Myocyte (in vitro differentiated cells): Measurements from ENCODE around the gene RSBN1. TPM values are rescaled to one million over a fixed set of nuclear protein-coding genes. Genes with fewer than 3 reads are reported as not detected.
"Not testable (repeated sequence)": the region's sequence is repeated elsewhere in the genome, so short reads cannot be mapped to it uniquely, and the experiment has no call there.

ENCODE experiments used
- DNase-seq: peaks from one replicate; pipeline ENCODE4 v3.0.0-alpha.2; 2012; ENCODE audit warnings: low read depth
- total RNA-seq: library from RNA; depleted of rRNA; stranded (reverse); fragments of >200 nt; gene quantifications from 2 replicates; pipeline ENCODE4 v1.2.3, GENCODE V29; 2014

RSBN1 gene
- total RNA-seq, 1 donor from 2014 or later, result 12.4 TPM

- peak; percentile 25 for DNase-seq
Observed at GRCh38 chr1:113782406-113782805, 29.9 kb downstream of the RSBN1 start.

- no peak for DNase-seq
Observed at GRCh38 chr1:113780374-113781146, 31.7 kb downstream of the RSBN1 start.

- no peak for DNase-seq
Observed at GRCh38 chr1:113779542-113779941, 32.7 kb downstream of the RSBN1 start.

DNA sequence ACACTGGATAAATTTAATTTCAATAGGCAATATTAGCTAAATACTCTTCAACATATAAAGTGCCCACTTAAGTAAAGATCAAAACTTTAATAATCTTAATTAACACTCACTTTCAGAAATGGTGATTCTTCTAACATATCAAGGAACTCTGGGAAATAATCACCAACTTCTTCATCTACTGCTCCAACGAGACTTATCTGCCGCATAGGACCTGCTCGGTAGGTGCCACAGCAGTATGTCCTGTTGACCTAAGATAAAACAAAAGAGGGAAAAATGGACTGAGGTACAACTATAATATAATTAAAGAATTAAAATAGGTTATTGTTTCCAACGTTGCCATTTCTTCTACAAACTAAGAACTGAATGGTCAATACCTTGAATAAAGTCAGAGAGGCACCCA, 34.7 kb downstream of the RSBN1 start:
- no peak for DNase-seq

GRCh38 chr1:113770031-113770430, 42.2 kb downstream of the RSBN1 start:
- no peak for DNase-seq

DNA sequence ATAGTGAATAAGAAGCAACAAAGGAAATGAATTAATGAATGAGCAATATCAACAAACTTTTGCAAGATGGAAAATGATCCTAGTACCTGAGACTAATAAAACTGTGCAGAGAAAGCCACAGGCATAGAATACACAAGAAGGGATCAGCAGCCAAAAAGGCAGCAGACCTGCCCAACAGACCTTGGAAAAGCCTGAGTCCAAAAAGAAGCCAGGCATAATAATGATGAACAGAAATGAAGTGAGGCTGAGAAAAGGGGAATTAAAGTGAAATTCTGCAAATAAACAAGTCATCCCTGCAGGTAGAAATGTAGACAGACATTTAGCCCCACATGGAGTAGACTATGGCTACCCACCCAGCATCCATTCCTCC, 42.7 kb downstream of the RSBN1 start:
- no peak for DNase-seq

GRCh38 chr1:113768916-113769600, 43.2 kb downstream of the RSBN1 start:
- no peak for DNase-seq

- DNase-seq, result no peak
Observed at GRCh38 chr1:113765306-113766230, 46.7 kb downstream of the RSBN1 start.

DNA sequence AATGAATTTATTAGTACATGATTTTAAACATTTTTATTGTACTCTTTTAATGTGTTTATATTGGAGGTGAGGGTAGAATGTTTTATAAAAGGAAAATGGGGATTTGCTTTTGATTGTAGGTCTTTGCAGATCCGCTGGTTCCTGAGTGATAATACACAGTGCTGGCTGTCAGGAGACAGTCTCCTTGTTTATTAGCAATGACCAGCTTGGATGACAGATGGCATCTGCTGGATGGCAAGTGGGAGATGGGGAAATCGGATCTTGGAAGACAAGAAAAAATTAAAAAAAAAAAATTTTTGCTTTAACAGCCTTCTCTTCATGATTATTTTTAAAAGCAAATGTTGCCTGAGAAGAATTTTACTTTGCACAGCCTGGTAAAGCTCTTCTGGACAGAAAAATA, 48.6 kb downstream of the RSBN1 start:
- DNase-seq, result no peak

DNA sequence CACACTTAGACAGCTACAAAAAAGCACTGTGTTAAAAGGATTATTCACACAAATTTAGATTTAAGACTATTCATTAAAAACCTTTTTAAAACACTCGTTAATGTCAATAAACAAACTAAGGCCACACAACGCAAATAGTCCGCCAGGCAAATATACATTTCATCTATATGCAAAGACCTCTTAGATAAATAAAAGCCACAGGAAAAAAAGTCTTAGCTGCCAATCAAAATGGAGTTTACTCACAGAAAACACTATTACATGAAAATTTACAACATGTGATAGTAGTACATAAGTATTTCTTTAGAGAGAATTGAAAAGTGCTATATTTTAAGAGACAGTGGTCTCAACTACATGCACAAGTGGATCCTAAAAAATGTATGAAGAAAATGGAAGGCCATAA, 50.3 kb downstream of the RSBN1 start:
- no peak for DNase-seq

DNA sequence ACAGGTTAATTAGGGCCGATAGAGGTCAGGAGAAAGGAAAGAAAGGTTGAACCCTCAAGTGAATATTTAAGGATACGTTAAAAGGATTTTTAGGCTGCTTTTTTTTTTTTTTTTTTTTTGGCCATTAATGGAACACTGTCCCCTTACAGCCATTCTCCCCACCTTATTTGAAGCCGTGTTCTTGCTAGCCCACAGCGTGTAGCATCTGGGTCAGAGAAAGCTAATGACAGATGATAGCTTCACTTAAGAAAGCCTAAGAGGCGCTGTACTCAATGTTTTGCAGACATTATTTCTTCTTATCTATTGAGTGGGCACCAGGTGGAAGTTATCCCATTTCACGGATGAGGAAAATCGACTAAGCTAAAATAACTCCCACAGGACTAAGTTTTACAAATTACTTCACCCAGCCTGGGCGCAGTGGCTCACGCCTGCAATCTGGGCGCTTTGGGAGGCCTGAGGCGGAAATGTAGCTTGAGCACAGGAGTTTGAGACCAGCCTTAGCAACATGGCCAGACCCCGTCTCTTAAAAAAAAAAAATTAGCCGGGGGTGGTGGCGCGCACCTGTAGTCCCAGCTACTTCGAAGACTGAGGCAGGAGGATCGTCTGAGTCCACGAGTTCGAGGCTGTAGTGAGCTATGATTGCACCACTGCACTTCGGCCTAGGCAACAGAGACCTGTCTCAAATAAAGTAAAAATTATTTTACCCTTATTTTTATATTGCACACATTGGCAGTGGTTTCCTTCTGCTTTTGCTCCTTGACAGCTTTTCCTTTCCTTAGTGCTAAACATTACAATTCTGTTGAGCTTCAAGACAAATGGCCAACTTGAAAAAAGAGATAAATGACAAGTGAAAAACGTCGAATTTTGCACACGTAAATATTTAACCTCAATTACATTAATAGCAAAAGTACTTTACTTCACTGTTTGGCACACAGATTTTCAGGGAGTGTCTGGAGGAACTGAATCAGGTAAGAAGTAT, 51.9 kb downstream of the RSBN1 start:
- DNase-seq, result no peak

- DNase-seq, result peak; percentile 82
Observed at GRCh38 chr1:113759333-113760101, 52.8 kb downstream of the RSBN1 start, which contains the start of gene PHTF1. Gene PHTF1, minus strand, starts transcription at chr1:113759486. Its CDS starts 783 bp downstream, at chr1:113758703.

DNA sequence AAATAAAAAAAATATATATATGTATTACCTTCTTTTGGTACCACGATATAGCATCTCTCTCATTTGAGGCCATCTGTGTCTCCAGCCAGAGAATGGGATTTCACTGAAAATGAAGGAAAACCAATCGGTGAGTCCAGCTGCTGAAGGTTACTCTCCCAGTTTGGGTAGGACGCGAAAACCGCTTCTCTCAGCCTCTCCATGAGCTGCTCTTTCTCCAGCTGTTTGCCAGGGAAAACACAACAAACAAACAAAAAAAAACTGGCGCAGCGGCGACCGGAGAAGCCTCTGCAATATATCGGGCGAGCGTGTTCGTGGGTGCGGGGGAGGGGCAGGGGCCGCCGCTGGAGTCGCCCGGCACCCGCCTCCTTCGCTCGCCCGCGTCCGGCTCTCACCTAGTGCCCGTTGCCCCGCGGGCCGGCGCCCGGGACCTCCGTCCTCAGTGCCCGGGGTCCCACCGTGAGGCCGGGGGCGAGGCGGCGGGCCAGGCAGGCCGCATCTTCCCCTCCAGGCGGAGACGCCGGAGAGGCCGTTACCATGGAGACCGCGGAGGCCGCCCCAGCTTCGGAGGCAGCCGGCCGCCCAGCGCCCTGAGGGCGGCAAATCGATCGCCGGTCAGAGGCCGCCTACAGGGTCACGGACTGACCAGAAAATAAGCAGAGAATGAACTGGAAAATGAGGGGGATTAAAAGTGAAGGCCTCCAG, 53.5 kb downstream of the RSBN1 start:
- DNase-seq, result no peak

GRCh38 chr1:113756461-113756860, 55.8 kb downstream of the RSBN1 start:
- DNase-seq, result no peak

- not testable (repeated sequence) for DNase-seq
Observed at GRCh38 chr1:113753333-113753732, 58.9 kb downstream of the RSBN1 start.

GRCh38 chr1:113751516-113751915, 60.8 kb downstream of the RSBN1 start:
- DNase-seq, result no peak

- DNase-seq, result no peak
Observed at GRCh38 chr1:113751114-113751513, 61.2 kb downstream of the RSBN1 start.

DNA sequence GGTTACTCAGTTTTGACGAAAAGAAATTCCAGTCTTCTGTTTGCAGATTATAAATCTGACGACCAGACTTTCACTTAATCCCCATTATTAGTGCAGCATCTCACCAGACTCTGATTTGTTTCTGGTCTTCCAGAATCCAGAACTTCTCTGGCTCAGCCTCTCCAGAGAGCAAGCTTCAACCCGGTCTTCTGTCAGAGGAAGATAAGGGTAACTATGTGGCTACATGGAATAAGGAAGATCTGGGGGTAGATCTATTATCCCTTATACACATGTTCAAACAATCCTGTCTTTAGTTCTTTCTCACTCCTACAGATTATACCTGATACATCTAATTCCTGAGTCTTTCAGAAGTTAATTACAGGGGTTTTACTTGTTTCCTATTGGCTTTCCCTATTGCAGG, 62.9 kb downstream of the RSBN1 start:
- DNase-seq, result no peak

GRCh38 chr1:113747376-113747775, 64.9 kb downstream of the RSBN1 start:
- peak; percentile 21 for DNase-seq
